Bronchial epithelial cell (primary cell): ENCODE measurements around the gene ARL16. TPM values are rescaled to one million over a fixed set of nuclear protein-coding genes. Genes with fewer than 3 reads are reported as not detected.

Source experiments
- DNase-seq: peaks from one replicate; pipeline ENCODE4 v3.0.0-alpha.2; 2010; ENCODE audit warnings: low read depth
- FAIRE-seq: peaks from 2 replicates; lab custom pipeline; 2011; peaks lifted over from hg19 to GRCh38; lab: Jason Lieb, UNC
- H3K27me3 ChIP-seq: 2 replicates; pipeline ENCODE4 v1.5.1; 2011; ENCODE audit warnings: low read length; ENCODE audit not compliant: control insufficient read depth, insufficient read depth
- H3K36me3 ChIP-seq: 2 replicates; pipeline ENCODE4 v1.5.1; 2011; ENCODE audit warnings: low read length; ENCODE audit not compliant: control insufficient read depth, insufficient read depth
- H3K4me3 ChIP-seq: 2 replicates; pipeline ENCODE4 v1.5.1; 2011; ENCODE audit warnings: mild to moderate bottlenecking, low read depth, low read length, control low read depth
- CTCF ChIP-seq: IDR thresholded peaks from 2 replicates; pipeline ENCODE4 v1.5.1; 2011; ENCODE audit warnings: mild to moderate bottlenecking, moderate library complexity, low read length, control low read depth, inconsistent platforms; ENCODE audit not compliant: insufficient read depth, severe bottlenecking
- total RNA-seq: library from RNA; depleted of rRNA; stranded (reverse); fragments of >200 nt; gene quantifications from 2 replicates; pipeline ENCODE4 v1.2.1, GENCODE V29; 2014

Gene ARL16
- total RNA-seq, 1 donor from 2014 or later: 25.8 TPM

DNA sequence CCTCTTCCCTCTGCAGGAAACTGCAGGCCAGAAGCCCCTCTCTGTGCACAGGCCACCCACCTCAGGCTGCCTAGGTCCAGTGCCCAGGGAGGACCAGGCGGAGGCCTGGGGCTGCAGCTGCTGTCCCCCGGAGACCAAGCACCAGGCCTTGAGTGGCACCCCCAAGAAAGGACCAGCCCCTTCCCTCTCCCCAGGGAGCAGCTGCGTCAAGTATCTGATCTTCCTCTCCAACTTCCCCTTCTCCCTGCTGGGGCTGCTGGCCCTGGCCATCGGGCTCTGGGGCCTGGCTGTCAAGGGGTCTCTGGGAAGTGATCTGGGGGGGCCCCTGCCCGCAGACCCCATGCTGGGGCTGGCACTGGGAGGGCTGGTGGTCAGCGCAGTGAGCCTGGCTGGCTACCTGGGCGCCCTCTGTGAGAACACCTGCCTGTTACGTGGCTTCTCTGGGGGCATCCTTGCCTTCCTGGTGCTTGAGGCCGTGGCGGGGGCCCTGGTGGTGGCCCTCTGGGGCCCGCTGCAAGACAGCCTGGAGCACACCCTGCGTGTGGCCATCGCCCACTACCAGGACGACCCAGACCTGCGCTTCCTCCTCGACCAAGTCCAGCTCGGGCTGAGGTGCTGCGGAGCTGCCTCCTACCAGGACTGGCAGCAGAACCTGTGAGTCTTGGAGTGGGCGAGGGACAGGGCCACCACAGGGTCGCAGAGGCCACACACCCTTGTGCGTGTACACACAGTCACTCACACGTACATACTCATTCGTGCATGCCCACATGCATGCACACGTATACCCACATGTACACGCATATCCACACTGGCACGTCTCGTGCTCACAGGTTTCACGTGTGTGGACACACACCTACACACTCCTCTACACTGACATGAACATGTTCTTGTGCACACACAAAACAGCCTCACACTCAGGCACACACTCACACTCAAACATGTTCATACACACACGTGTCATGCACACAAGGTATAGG lies 38.3 kb downstream of the ARL16 start:
- no peak for FAIRE-seq
- H3K4me3 ChIP-seq: no peak overlapping the region
- peaks cover 9% of the 10 kb centered on the region for H3K27me3 ChIP-seq
- H3K36me3 ChIP-seq: no peaks in the 10 kb centered on the region
- no peak for TF ChIP-seq CTCF
- DNase-seq: no peak

- no peak for TF ChIP-seq CTCF
- FAIRE-seq: no peak
- DNase-seq: no peak
- peaks cover 9% of the 10 kb centered on the region for H3K27me3 ChIP-seq
- no peaks in the 10 kb centered on the region for H3K36me3 ChIP-seq
- no peak overlapping the region for H3K4me3 ChIP-seq
Observed at GRCh38 chr17:81644496-81644895, 39.1 kb downstream of the ARL16 start.

- Histone ChIP-seq H3K27me3 (peaks cover 1% of the 10 kb centered on the region), H3K4me3 (no peak overlapping the region), H3K36me3 (no peaks in the 10 kb centered on the region)
- TF ChIP-seq CTCF: no peak
- FAIRE-seq: no peak
- DNase-seq: peak; percentile 74
Observed at GRCh38 chr17:81641825-81642489, 41.6 kb downstream of the ARL16 start.

- DNase-seq (no peak), FAIRE-seq (no peak)
- Histone ChIP-seq H3K27me3 (no peaks in the 10 kb centered on the region), H3K36me3 (no peaks in the 10 kb centered on the region), H3K4me3 (no peak overlapping the region)
- TF ChIP-seq CTCF: no peak
Observed at GRCh38 chr17:81640011-81640410, 43.6 kb downstream of the ARL16 start.

DNA sequence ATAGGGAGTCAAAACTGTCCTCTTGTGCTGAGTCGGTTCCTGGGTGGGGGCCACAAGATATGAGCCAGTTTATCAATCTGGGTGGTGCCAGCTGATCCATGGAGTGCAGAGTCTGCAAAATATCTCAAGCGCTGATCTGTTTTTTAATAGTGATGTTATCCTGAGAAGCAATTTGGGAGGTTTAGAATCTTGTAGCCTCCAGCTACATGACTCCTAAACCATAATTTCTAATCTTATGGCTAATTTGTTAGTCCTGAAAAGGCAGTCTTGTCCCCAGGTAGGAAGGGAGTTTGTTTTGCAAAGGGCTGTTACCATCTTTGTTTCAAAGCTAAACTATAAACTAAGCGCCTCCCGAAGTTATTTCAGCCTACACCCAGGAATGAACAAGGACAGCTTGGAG lies 44.9 kb downstream of the ARL16 start:
- no peaks in the 10 kb centered on the region for H3K27me3 ChIP-seq
- H3K4me3 ChIP-seq: no peak overlapping the region
- no peaks in the 10 kb centered on the region for H3K36me3 ChIP-seq
- FAIRE-seq (no peak), DNase-seq (no peak)
- TF ChIP-seq CTCF: no peak
